ENCODE measurements around the gene SNTG2.
"Not testable (repeated sequence)": the region's sequence is repeated elsewhere in the genome, so short reads cannot be mapped to it uniquely, and the experiment has no call there.

Gene SNTG2

GRCh38 chr2:1366546-1367134 is 416.0 kb downstream of the SNTG2 start:
- DNase-seq (ENCODE audit: low read depth in 2 of 3, low spot score in 1 of 3) = no peak

DNA sequence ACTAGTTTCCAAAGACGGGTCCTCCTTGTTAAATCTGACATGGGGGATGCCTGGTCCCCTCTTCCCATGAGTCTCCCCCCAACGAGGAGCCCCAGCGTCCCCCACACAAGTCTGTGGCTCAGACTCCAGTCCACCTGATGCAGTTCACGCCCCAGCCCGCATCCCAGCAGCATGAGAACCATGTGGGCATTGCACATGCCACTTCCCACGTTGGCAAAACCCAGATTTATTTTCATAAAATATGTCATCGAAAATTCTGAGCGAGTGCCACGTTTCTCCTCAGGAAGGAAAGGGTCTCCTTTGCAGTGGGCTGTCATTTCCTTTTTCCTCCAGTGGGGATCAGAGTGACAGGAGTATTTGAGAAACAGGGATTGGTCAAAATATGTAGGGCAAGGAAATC is 417.0 kb downstream of the SNTG2 start:
- DNase-seq (ENCODE audit: low read depth in 2 of 3, low spot score in 1 of 3) = no peak

GRCh38 chr2:1369905-1370304 is 419.3 kb downstream of the SNTG2 start:
- no peak for DNase-seq (ENCODE audit: low read depth in 2 of 3, low spot score in 1 of 3)

DNA sequence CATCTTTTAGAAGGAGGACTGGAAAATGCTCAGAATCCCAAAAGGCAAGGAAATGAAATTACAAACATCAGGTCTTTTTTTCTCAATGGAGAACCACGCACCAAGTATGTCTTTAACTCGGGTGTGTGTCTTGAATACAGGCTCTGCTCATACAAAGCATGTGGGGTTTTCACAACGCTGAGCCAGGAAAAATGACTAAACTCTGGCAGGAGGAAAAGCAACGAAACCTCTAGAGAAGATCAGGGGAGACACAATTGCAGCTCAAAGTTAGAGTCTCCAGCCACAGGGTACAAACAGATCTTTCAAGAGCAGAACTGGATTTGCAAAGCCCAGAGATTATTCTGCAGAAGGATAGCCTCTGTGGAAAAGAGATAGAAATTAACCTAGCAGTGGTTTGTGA is 419.8 kb downstream of the SNTG2 start:
- no peak for DNase-seq (ENCODE audit: low read depth in 2 of 3, low spot score in 1 of 3)

DNA sequence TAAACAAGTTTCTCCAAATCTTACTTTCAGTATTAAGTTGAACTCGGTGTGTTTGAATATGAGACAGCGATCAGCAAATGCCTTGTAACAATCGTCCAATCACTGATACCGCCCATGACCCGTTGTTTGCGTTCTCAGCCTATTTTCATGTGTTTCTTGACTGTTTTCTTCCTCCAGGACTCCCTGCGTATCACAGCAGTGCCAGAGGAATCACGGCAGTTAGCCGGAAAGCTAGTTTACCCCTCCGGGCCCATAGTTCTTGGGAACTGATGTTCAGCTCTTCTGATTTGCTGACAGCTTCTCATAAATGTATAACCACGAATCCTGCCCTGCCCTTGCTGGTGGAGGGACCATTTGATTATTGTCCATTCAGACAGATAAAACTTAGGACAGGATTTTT is 420.4 kb downstream of the SNTG2 start:
- DNase-seq (ENCODE audit: low read depth in 2 of 3, low spot score in 1 of 3) = no peak

GRCh38 chr2:1373830-1374229 is 423.2 kb downstream of the SNTG2 start:
- DNase-seq (ENCODE audit: low read depth in 2 of 3, low spot score in 1 of 3) = no peak

GRCh38 chr2:1374287-1374686 is 423.6 kb downstream of the SNTG2 start:
- no peak for DNase-seq (ENCODE audit: low read depth in 2 of 3, low spot score in 1 of 3)

GRCh38 chr2:1375794-1376193 is 425.1 kb downstream of the SNTG2 start:
- no peak for DNase-seq (ENCODE audit: low read depth in 2 of 3, low spot score in 1 of 3)

GRCh38 chr2:1377473-1377872 is 426.8 kb downstream of the SNTG2 start:
- no peak for DNase-seq (ENCODE audit: low read depth in 2 of 3, low spot score in 1 of 3)

GRCh38 chr2:1378456-1379150 is 428.0 kb downstream of the SNTG2 start:
- DNase-seq (ENCODE audit: low read depth in 2 of 3, low spot score in 1 of 3) = no peak

DNA sequence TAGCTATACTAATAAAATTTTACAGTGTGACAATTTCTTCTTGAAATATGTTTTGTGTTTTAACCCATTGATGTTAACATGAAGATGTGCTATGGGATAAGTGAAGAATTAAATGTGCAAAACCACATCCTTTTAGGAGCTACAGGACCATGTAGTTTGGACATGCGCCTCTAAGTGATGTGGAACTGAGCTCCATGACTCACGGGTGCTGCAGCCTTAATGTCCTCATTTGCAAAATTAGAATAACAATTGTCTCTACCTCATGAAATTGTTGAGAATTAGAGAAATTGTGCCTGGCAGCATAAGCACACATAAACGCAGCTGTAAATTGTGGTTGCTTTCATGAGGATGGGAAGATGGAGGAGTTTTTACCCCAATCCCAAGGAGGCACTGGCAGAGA is 431.0 kb downstream of the SNTG2 start:
- no peak for DNase-seq (ENCODE audit: low read depth in 2 of 3, low spot score in 1 of 3)

- DNase-seq (ENCODE audit: low read depth in 2 of 3, low spot score in 1 of 3) = not testable (repeated sequence)
Observed at GRCh38 chr2:1387954-1388725, 437.5 kb downstream of the SNTG2 start.

DNA sequence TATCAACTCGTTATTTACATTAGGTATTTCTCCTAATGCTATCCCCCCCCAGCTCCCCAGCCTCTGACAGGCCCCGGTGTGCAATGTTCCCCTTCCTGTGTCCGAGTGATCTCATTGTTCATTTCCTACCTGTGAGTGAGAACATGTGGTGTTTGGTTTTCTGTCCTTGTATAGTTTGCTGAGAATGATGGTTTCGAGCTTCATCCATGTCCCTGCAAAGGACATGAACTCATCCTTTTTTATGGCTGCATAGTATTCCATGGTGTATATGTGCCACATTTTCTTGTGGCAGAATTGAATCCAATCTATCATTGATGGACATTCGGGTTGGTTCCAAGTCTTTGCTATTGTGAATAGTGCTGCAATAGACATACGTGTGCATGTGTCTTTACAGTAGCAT is 439.5 kb downstream of the SNTG2 start:
- DNase-seq (ENCODE audit: low read depth in 2 of 3, low spot score in 1 of 3) = not testable (repeated sequence)

GRCh38 chr2:1393321-1393720 is 442.7 kb downstream of the SNTG2 start:
- no peak for DNase-seq (ENCODE audit: low read depth in 2 of 3, low spot score in 1 of 3)

- DNase-seq (ENCODE audit: low read depth in 2 of 3, low spot score in 1 of 3) = no peak
Observed at GRCh38 chr2:1394709-1395408, 444.2 kb downstream of the SNTG2 start.

- no peak for DNase-seq (ENCODE audit: low read depth in 2 of 3, low spot score in 1 of 3)
Observed at GRCh38 chr2:1397350-1397749, 446.7 kb downstream of the SNTG2 start.

DNA sequence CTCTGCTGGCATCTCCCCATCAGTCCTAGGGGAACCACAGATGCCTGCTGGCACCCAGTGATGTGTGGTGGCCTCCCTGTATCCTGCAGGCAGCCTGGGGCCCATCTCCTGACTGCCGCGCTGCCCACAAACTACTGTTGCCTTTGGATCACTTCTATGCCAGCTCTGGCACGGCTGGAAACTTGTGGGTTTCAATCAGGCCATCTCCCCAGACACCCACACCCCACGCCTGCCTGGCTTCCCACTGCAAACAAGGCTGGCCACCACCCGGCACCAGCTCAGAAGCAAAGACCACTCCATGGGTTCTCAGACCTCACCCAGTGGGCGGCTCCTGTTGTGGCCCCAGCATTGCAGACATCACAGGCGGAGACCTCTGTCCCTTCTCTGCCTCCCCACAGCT is 447.5 kb downstream of the SNTG2 start:
- no peak for DNase-seq (ENCODE audit: low read depth in 2 of 3, low spot score in 1 of 3)

- DNase-seq (ENCODE audit: low read depth in 2 of 3, low spot score in 1 of 3) = no peak
Observed at GRCh38 chr2:1400943-1401735, 450.5 kb downstream of the SNTG2 start.

- no peak for DNase-seq (ENCODE audit: low read depth in 2 of 3, low spot score in 1 of 3)
Observed at GRCh38 chr2:1402064-1402463, 451.4 kb downstream of the SNTG2 start.

GRCh38 chr2:1403565-1403964 is 452.9 kb downstream of the SNTG2 start:
- no peak for DNase-seq (ENCODE audit: low read depth in 2 of 3, low spot score in 1 of 3)

DNA sequence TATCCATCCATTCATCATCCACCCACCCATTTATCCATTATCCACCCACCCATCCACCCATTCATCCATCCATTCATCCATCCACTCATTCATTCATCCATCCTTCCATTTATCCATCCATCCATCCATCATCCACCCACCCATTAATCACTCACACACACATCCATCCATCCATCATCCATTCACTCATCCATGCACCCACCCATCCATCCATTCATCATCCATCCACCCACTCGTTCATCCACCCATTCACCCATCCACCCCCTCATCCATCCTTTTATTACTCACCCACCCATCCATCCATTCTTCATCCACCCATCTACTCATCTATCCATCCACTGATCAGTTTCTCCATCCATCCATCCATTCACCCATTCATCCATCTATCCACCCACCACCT is 454.5 kb downstream of the SNTG2 start:
- no peak for DNase-seq (ENCODE audit: low read depth in 2 of 3, low spot score in 1 of 3)

Data from stimulated activated CD4-positive, alpha-beta T cell treated with anti-CD3 and anti-CD28 coated beads, Interleukin-12 subunit alpha, Interleukin-12 subunit beta, amount 100 ng/mL, for 48 hours (primary cell).